ENCODE results near the gene SLC7A6OS. TPM values are rescaled to one million over a fixed set of nuclear protein-coding genes. Genes with fewer than 3 reads are reported as not detected.
"Not testable (repeated sequence)": the region's sequence is repeated elsewhere in the genome, so short reads cannot be mapped to it uniquely, and the experiment has no call there.

SLC7A6OS gene
- total RNA-seq, 2 donors from 2014 or later: 22.5 to 26.0 TPM

GRCh38 chr16:68290450-68290849 lies 20.3 kb downstream of the SLC7A6OS start:
- Histone ChIP-seq H3K4me3 (ENCODE audit: low read length) (no peak overlapping the region), H3K9me3 (ENCODE audit: control insufficient read depth, low read length) (no peaks in the 10 kb centered on the region), H3K27ac (ENCODE audit: low read depth, low read length) (no peak overlapping the region), H3K36me3 (ENCODE audit: control insufficient read depth, insufficient read depth, low read length) (peaks cover 85% of the 10 kb centered on the region), H3K27me3 (ENCODE audit: control insufficient read depth, insufficient read depth, low read length, poor library complexity, severe bottlenecking) (no peaks in the 10 kb centered on the region), H3K4me1 (ENCODE audit: control insufficient read depth, insufficient read depth, low read length) (no peaks in the 10 kb centered on the region), H3K9ac (ENCODE audit: extremely low read depth, low read length, poor library complexity, severe bottlenecking) (no peak overlapping the region)
- peaks cover 17% of the 10 kb centered on the region for H3K4me1 Mint-ChIP-seq
- H3K27me3 Mint-ChIP-seq (ENCODE audit: insufficient read depth): no peaks in the 10 kb centered on the region
- H3K4me3 Mint-ChIP-seq: no peak overlapping the region
- TF ChIP-seq, protein P1, sequence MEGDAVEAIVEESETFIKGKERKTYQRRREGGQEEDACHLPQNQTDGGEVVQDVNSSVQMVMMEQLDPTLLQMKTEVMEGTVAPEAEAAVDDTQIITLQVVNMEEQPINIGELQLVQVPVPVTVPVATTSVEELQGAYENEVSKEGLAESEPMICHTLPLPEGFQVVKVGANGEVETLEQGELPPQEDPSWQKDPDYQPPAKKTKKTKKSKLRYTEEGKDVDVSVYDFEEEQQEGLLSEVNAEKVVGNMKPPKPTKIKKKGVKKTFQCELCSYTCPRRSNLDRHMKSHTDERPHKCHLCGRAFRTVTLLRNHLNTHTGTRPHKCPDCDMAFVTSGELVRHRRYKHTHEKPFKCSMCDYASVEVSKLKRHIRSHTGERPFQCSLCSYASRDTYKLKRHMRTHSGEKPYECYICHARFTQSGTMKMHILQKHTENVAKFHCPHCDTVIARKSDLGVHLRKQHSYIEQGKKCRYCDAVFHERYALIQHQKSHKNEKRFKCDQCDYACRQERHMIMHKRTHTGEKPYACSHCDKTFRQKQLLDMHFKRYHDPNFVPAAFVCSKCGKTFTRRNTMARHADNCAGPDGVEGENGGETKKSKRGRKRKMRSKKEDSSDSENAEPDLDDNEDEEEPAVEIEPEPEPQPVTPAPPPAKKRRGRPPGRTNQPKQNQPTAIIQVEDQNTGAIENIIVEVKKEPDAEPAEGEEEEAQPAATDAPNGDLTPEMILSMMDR (conservative IDR thresholded peaks at IDR 0.05): no peak
- DNase-seq: no peak
- no peaks in the 10 kb centered on the region for H3K9me3 Mint-ChIP-seq
- no peak overlapping the region for H3K27ac Mint-ChIP-seq
- WGBS, 2 experiments (ENCODE audit: insufficient coverage in 1 of 2, insufficient read length in 1 of 2): 80 to 90% methylated on average over 1 to 5 of the region's 6 CpGs
- peaks cover 47% of the 10 kb centered on the region for H3K36me3 Mint-ChIP-seq (ENCODE audit: low read depth)

DNA sequence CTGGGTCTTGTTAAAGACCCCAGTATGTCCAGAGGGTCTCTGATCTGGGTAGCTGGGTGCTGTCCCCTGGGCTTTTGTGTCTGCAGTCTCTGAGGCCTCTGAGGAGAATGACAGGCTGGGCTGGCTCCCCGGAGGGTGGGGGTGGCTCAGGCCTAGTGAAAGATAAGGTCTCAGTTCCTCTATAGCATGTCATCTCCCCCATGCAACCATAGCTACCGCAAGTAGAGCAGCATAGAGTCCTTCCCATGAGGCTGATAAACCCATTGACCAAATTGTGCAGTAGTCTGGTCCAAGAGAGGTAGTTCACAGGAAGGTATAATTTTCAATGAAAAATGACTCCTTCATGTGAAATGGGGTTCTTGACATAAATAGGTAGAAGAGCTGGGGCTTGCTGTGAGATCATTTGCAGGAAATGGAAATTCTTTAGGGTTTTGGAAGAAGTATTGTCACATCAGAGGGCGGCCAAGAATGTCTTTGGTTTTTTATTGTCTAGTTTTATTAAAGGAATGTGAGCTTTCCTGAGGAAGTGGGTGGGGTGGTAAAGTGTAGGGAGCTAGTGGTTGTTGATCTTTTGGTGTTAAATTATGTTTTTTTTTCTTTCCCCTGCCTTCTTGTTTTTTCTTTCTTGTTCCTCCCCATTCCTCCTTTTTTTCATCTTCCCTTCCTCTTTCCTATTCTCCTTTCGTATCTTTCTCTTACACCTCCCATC lies 21.0 kb downstream of the SLC7A6OS start:
- WGBS, 2 experiments (ENCODE audit: insufficient coverage in 1 of 2, insufficient read length in 1 of 2): 83 to 86% methylated on average over 3 to 4 of the region's 4 CpGs

GRCh38 chr16:68289202-68289601 lies 21.5 kb downstream of the SLC7A6OS start:
- TF ChIP-seq, protein P1 (conservative IDR thresholded peaks at IDR 0.05): no peak
- peaks cover 43% of the 10 kb centered on the region for H3K36me3 Mint-ChIP-seq (ENCODE audit: low read depth)

More for the DNA sequence above, 21.0 kb downstream of the SLC7A6OS start:
- DNase-seq: peak; percentile 55
- H3K27ac Mint-ChIP-seq: peak overlapping the region; percentile 18
- Histone ChIP-seq H3K36me3 (ENCODE audit: control insufficient read depth, insufficient read depth, low read length) (peaks cover 84% of the 10 kb centered on the region), H3K4me1 (ENCODE audit: control insufficient read depth, insufficient read depth, low read length) (no peaks in the 10 kb centered on the region), H3K4me3 (ENCODE audit: low read length) (no peak overlapping the region), H3K27ac (ENCODE audit: low read depth, low read length) (no peak overlapping the region), H3K9ac (ENCODE audit: extremely low read depth, low read length, poor library complexity, severe bottlenecking) (no peak overlapping the region), H3K9me3 (ENCODE audit: control insufficient read depth, low read length) (no peaks in the 10 kb centered on the region), H3K27me3 (ENCODE audit: control insufficient read depth, insufficient read depth, low read length, poor library complexity, severe bottlenecking) (no peaks in the 10 kb centered on the region)
- no peak overlapping the region for H3K4me3 Mint-ChIP-seq
- H3K36me3 Mint-ChIP-seq (ENCODE audit: low read depth): peaks cover 45% of the 10 kb centered on the region
- TF ChIP-seq, protein P1 (conservative IDR thresholded peaks at IDR 0.05): no peak
- H3K9me3 Mint-ChIP-seq: no peaks in the 10 kb centered on the region
- no peaks in the 10 kb centered on the region for H3K27me3 Mint-ChIP-seq (ENCODE audit: insufficient read depth)
- peaks cover 17% of the 10 kb centered on the region for H3K4me1 Mint-ChIP-seq

GRCh38 chr16:68288796-68289195 lies 21.9 kb downstream of the SLC7A6OS start:
- H3K27me3 ChIP-seq (ENCODE audit: control insufficient read depth, insufficient read depth, low read length, poor library complexity, severe bottlenecking); H3K9me3 ChIP-seq (ENCODE audit: control insufficient read depth, low read length); H3K27ac Mint-ChIP-seq; H3K27me3 Mint-ChIP-seq (ENCODE audit: insufficient read depth); H3K27ac ChIP-seq (ENCODE audit: low read depth, low read length); H3K4me3 Mint-ChIP-seq; DNase-seq; H3K9ac ChIP-seq (ENCODE audit: extremely low read depth, low read length, poor library complexity, severe bottlenecking); H3K4me3 ChIP-seq (ENCODE audit: low read length); H3K4me1 ChIP-seq (ENCODE audit: control insufficient read depth, insufficient read depth, low read length); H3K9me3 Mint-ChIP-seq: not testable (repeated sequence)
- 85 to 96% methylated on average over 5 to 9 of the region's 9 CpGs for WGBS, 2 experiments (ENCODE audit: insufficient coverage in 1 of 2, insufficient read length in 1 of 2)
- H3K4me1 Mint-ChIP-seq: peaks cover 26% of the 10 kb centered on the region
- peaks cover 88% of the 10 kb centered on the region for H3K36me3 ChIP-seq (ENCODE audit: control insufficient read depth, insufficient read depth, low read length)
- peaks cover 41% of the 10 kb centered on the region for H3K36me3 Mint-ChIP-seq (ENCODE audit: low read depth)

More at GRCh38 chr16:68289202-68289601, 21.5 kb downstream of the SLC7A6OS start:
- Histone ChIP-seq H3K9ac (ENCODE audit: extremely low read depth, low read length, poor library complexity, severe bottlenecking) (no peak overlapping the region), H3K36me3 (ENCODE audit: control insufficient read depth, insufficient read depth, low read length) (peaks cover 85% of the 10 kb centered on the region), H3K4me3 (ENCODE audit: low read length) (no peak overlapping the region), H3K27me3 (ENCODE audit: control insufficient read depth, insufficient read depth, low read length, poor library complexity, severe bottlenecking) (no peaks in the 10 kb centered on the region), H3K27ac (ENCODE audit: low read depth, low read length) (no peak overlapping the region), H3K9me3 (ENCODE audit: control insufficient read depth, low read length) (no peaks in the 10 kb centered on the region), H3K4me1 (ENCODE audit: control insufficient read depth, insufficient read depth, low read length) (no peaks in the 10 kb centered on the region)
- Mint-ChIP-seq H3K27me3 (ENCODE audit: insufficient read depth) (no peaks in the 10 kb centered on the region), H3K27ac (peak overlapping the region; percentile 18), H3K4me1 (peaks cover 22% of the 10 kb centered on the region), H3K9me3 (no peaks in the 10 kb centered on the region), H3K4me3 (no peak overlapping the region)
- WGBS, 2 experiments (ENCODE audit: insufficient coverage in 1 of 2, insufficient read length in 1 of 2): 92 to 100% methylated on average over 2 of the region's 2 CpGs
- no peak for DNase-seq
